Neural cell (in vitro differentiated cells): ENCODE measurements around the gene POLR1G. TPM values are rescaled to one million over a fixed set of nuclear protein-coding genes. Genes with fewer than 3 reads are reported as not detected.
"Not testable (repeated sequence)": the region's sequence is repeated elsewhere in the genome, so short reads cannot be mapped to it uniquely, and the experiment has no call there.

ENCODE experiments used
- H2AFZ ChIP-seq: fragments of 200-600, 300-800 bp; sonication (generic), shearing (Covaris generic); 2 replicates; pipeline ENCODE4 v1.6.0; 2014; ENCODE audit warnings: low read depth, mild to moderate bottlenecking, antibody characterized with exemption, low read length, moderate library complexity
- H3F3A ChIP-seq: fragments of 200-600 bp; shearing (Covaris generic); 2 replicates; pipeline ENCODE4 v1.6.1; 2016; ENCODE audit warnings: mild to moderate bottlenecking, moderate library complexity, mixed read lengths, antibody characterized with exemption, low read length; ENCODE audit not compliant: insufficient read depth, poor library complexity, severe bottlenecking
- H3K27ac ChIP-seq: fragments of 200-600, 300-800 bp; sonication (generic), shearing (Covaris generic); 2 replicates; pipeline ENCODE4 v1.5.1; 2014; ENCODE audit warnings: mild to moderate bottlenecking, low read length, moderate library complexity
- H3K27me3 ChIP-seq: fragments of 300-800, 200-600 bp; sonication (generic), shearing (Covaris generic); 2 replicates; pipeline ENCODE4 v1.6.0; 2014; ENCODE audit warnings: mild to moderate bottlenecking, low read depth, low read length, moderate library complexity; ENCODE audit not compliant: insufficient read depth
- H3K36me3 ChIP-seq: fragments of 300-800, 200-600 bp; sonication (generic), shearing (Covaris generic); 2 replicates; pipeline ENCODE4 v1.5.1; 2014; ENCODE audit warnings: mild to moderate bottlenecking, antibody characterized with exemption, low read length, moderate library complexity; ENCODE audit not compliant: insufficient read depth
- H3K4me2 ChIP-seq: fragments of 300-800, 200-600 bp; sonication (generic), shearing (Covaris generic); 2 replicates; pipeline ENCODE4 v1.6.0; 2014; ENCODE audit warnings: mild to moderate bottlenecking, low read length
- H3K4me3 ChIP-seq: fragments of 300-800, 200-600 bp; sonication (generic), shearing (Covaris generic); 2 replicates; pipeline ENCODE4 v1.5.1; 2014; ENCODE audit warnings: mild to moderate bottlenecking, low read length, moderate library complexity
- H3K79me2 ChIP-seq: fragments of 200-600 bp; shearing (Covaris generic); replicated peaks from 2 replicates; pipeline ENCODE4 v1.6.0; 2014; ENCODE audit warnings: mild to moderate bottlenecking, low read length, moderate library complexity; ENCODE audit not compliant: insufficient read depth
- H3K9ac ChIP-seq: fragments of 300-800, 200-600 bp; sonication (generic), shearing (Covaris generic); 2 replicates; pipeline ENCODE4 v1.6.1; 2016; ENCODE audit warnings: mild to moderate bottlenecking, low read length, mixed read lengths
- H3K9me2 ChIP-seq: fragments of 200-600 bp; shearing (Covaris generic); 2 replicates; pipeline ENCODE4 v1.6.1; 2016; ENCODE audit warnings: mild to moderate bottlenecking, low read length, mixed read lengths; ENCODE audit not compliant: insufficient read depth
- H3K9me3 ChIP-seq: fragments of 200-600, 300-800 bp; sonication (generic), shearing (Covaris generic); 2 replicates; pipeline ENCODE4 v1.6.1; 2016; ENCODE audit warnings: mild to moderate bottlenecking, mixed run types, low read length, moderate library complexity, mixed read lengths
- H4K20me1 ChIP-seq: fragments of 200-600 bp; shearing (Covaris generic); 2 replicates; pipeline ENCODE4 v1.6.1; 2016; ENCODE audit warnings: mild to moderate bottlenecking, mixed run types; ENCODE audit not compliant: insufficient read depth
- EP300 ChIP-seq: fragments of 450-650 bp; conservative IDR thresholded peaks from 2 replicates; pipeline ENCODE4 v1.6.1; 2014; ENCODE audit warnings: antibody characterized with exemption, mild to moderate bottlenecking, moderate library complexity; ENCODE audit not compliant: poor library complexity, severe bottlenecking
- EZH2 ChIP-seq: fragments of 200-600, 300-800 bp; shearing (Covaris generic), sonication (generic); IDR thresholded peaks from 2 replicates; pipeline ENCODE4 v1.6.1; 2014; ENCODE audit warnings: antibody characterized with exemption, low read length, borderline replicate concordance, mild to moderate bottlenecking; ENCODE audit not compliant: insufficient read depth, poor library complexity, severe bottlenecking
- MXI1 ChIP-seq: fragments of 450-650 bp; conservative IDR thresholded peaks from 2 replicates; pipeline ENCODE4 v1.6.1; 2014; ENCODE audit warnings: antibody characterized with exemption, mild to moderate bottlenecking; ENCODE audit not compliant: poor library complexity, severe bottlenecking
- POLR2AphosphoS5 ChIP-seq: IDR thresholded peaks from 2 replicates; pipeline ENCODE4 v1.6.1; 2012
- RAD21 ChIP-seq: fragments of 450-650 bp; conservative IDR thresholded peaks from 2 replicates; pipeline ENCODE4 v1.6.1; 2014; ENCODE audit warnings: antibody characterized with exemption, mild to moderate bottlenecking, moderate library complexity
- REST ChIP-seq: IDR thresholded peaks from 2 replicates; pipeline ENCODE4 v1.6.1; 2012; ENCODE audit warnings: borderline replicate concordance
- SMC3 ChIP-seq: fragments of 450-650 bp; conservative IDR thresholded peaks from 2 replicates; pipeline ENCODE4 v1.6.1; 2014; ENCODE audit warnings: antibody characterized with exemption, mild to moderate bottlenecking, moderate library complexity; ENCODE audit not compliant: poor library complexity
- TAF1 ChIP-seq: IDR thresholded peaks from 2 replicates; pipeline ENCODE4 v1.6.1; 2012; ENCODE audit warnings: low read depth
- polyA plus RNA-seq: library from polyadenylated mRNA; depleted of rRNA; stranded (reverse); fragments of >200 nt; gene quantifications from 2 replicates; pipeline ENCODE4 v1.2.3, GENCODE V29; 2014
- TF ChIP-seq, protein P1 (sequence below): fragments of 450-650 bp; IDR thresholded peaks from 2 replicates; pipeline ENCODE4 v1.5.1; 2014; ENCODE audit warnings: antibody characterized with exemption, mild to moderate bottlenecking, moderate library complexity; ENCODE audit not compliant: poor library complexity, severe bottlenecking

The POLR1G gene
- polyA plus RNA-seq, 1 donor from 2014 or later: 2.4 TPM

- H3K9me3 ChIP-seq: no peaks in the 10 kb centered on the region
- no peak overlapping the region for H3K27ac ChIP-seq
- H3K27me3 ChIP-seq: peaks cover 37% of the 10 kb centered on the region
- H3K4me3 ChIP-seq: peak overlapping the region; percentile 81
- H3K9me2 ChIP-seq: no peaks in the 10 kb centered on the region
- peak overlapping the region; percentile 88 for H3K9ac ChIP-seq
- no peak overlapping the region for H2AFZ ChIP-seq
- H3K79me2 ChIP-seq: no peaks in the 10 kb centered on the region
- TF ChIP-seq TAF1: no peak
- TF ChIP-seq EP300: no peak
- no peak for TF ChIP-seq SMC3
- TF ChIP-seq RAD21: no peak
- TF ChIP-seq, protein P1, sequence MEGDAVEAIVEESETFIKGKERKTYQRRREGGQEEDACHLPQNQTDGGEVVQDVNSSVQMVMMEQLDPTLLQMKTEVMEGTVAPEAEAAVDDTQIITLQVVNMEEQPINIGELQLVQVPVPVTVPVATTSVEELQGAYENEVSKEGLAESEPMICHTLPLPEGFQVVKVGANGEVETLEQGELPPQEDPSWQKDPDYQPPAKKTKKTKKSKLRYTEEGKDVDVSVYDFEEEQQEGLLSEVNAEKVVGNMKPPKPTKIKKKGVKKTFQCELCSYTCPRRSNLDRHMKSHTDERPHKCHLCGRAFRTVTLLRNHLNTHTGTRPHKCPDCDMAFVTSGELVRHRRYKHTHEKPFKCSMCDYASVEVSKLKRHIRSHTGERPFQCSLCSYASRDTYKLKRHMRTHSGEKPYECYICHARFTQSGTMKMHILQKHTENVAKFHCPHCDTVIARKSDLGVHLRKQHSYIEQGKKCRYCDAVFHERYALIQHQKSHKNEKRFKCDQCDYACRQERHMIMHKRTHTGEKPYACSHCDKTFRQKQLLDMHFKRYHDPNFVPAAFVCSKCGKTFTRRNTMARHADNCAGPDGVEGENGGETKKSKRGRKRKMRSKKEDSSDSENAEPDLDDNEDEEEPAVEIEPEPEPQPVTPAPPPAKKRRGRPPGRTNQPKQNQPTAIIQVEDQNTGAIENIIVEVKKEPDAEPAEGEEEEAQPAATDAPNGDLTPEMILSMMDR: no peak
- TF ChIP-seq MXI1: no peak
- TF ChIP-seq EZH2: no peak
- no peak for TF ChIP-seq REST
- no peak for TF ChIP-seq POLR2AphosphoS5
- peak overlapping the region; percentile 79 for H3K4me2 ChIP-seq
- H4K20me1 ChIP-seq: no peaks in the 10 kb centered on the region
- no peaks in the 10 kb centered on the region for H3K36me3 ChIP-seq
- H3F3A ChIP-seq: no peaks in the 10 kb centered on the region
These were observed 589 bp downstream of the POLR1G start for GRCh38 chr19:45407091-45407375.

DNA sequence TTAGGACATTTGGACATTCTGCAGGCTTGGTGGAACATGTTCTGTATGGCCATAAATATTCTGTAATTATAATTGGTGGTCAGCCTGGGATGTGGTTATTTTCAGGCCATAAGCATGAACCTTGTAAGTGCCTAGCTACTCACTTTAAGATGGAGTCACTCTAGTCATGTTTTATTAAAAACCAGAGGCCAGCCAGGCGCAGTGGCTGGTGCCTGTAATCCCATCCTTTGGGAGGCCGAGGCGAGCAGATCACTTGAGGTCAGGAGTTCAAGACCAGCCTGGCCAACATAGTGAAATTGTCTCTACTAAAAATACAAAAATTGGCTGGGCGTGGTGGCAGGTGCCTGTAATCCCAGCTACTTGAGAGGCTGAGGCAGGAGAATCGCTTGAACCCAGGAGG lies 1.1 kb downstream of the POLR1G start:
- H3K9me2 ChIP-seq, H3K79me2 ChIP-seq, H3K36me3 ChIP-seq, H3K9ac ChIP-seq, H4K20me1 ChIP-seq, H3K9me3 ChIP-seq, H3F3A ChIP-seq, H3K27ac ChIP-seq, H2AFZ ChIP-seq: not testable (repeated sequence)
- Histone ChIP-seq H3K4me2 (peak overlapping the region; percentile 79), H3K27me3 (peaks cover 32% of the 10 kb centered on the region), H3K4me3 (peak overlapping the region; percentile 81)

GRCh38 chr19:45408121-45408520 lies 1.7 kb downstream of the POLR1G start:
- no peak overlapping the region for H3K27ac ChIP-seq
- no peak overlapping the region for H3K9ac ChIP-seq
- no peak overlapping the region for H3K4me2 ChIP-seq

More at GRCh38 chr19:45408121-45408520, 1.7 kb downstream of the POLR1G start:
- Histone ChIP-seq H3K79me2 (no peaks in the 10 kb centered on the region), H3K9me2 (no peaks in the 10 kb centered on the region), H3K9me3 (no peaks in the 10 kb centered on the region), H2AFZ (no peak overlapping the region), H3K36me3 (no peaks in the 10 kb centered on the region), H4K20me1 (no peaks in the 10 kb centered on the region), H3F3A (no peaks in the 10 kb centered on the region), H3K4me3 (no peak overlapping the region), H3K27me3 (peaks cover 26% of the 10 kb centered on the region)
- TF ChIP-seq, protein P1: no peak
- TF ChIP-seq EZH2 (no peak), SMC3 (no peak), MXI1 (no peak), RAD21 (no peak), REST (no peak), EP300 (no peak)
